HCT116 (cell line): ENCODE results near the gene UBE2E1.

ENCODE experiments used
- ATF3 ChIP-seq: IDR thresholded peaks from 2 replicates; pipeline ENCODE4 v1.6.1; 2012
- CTCF ChIP-seq, 3 experiments: fragments of 200-600 bp in 1 of 3; sonication (generic) in 1 of 3; IDR thresholded peaks in 2 of 3; conservative IDR thresholded peaks in 1 of 3; 2 replicates each; pipeline ENCODE4 v1.5.1; 2012 to 2017; ENCODE audit warnings: low read depth in 2 of 3, low read length in 2 of 3, antibody characterized with exemption in 1 of 3, borderline replicate concordance in 1 of 3, control low read depth in 1 of 3, mild to moderate bottlenecking in 1 of 3, mixed read lengths in 1 of 3, mixed run types in 1 of 3, moderate library complexity in 1 of 3; ENCODE audit not compliant: insufficient read depth in 1 of 3
- EGR1 ChIP-seq: IDR thresholded peaks from 2 replicates; pipeline ENCODE4 v1.6.1; 2012; ENCODE audit warnings: low read depth
- EZH2 ChIP-seq: fragments of 200-600 bp; sonication (generic); IDR thresholded peaks from 2 replicates; pipeline ENCODE4 v1.6.1; 2017; ENCODE audit warnings: antibody characterized with exemption, mixed run types
- POLR2AphosphoS5 ChIP-seq: IDR thresholded peaks from 2 replicates; pipeline ENCODE4 v1.6.1; 2011; ENCODE audit warnings: mild to moderate bottlenecking, low read depth, low read length, moderate library complexity
- REST ChIP-seq: IDR thresholded peaks from 2 replicates; pipeline ENCODE4 v1.6.1; 2012; ENCODE audit warnings: low read depth
- ZNF274 ChIP-seq: fragments of 200-500 bp; sonication (Bioruptor generic); IDR thresholded peaks from 2 replicates; pipeline ENCODE4 v1.6.1; 2014; ENCODE audit warnings: mild to moderate bottlenecking, low read depth, low read length, inconsistent platforms

- TF ChIP-seq CTCF (IDR thresholded peaks at IDR 0.05 in 2 of 3, conservative IDR thresholded peaks at IDR 0.05 in 1 of 3; ENCODE audit: borderline replicate concordance in 1 of 3, insufficient read depth in 1 of 3, low read depth in 2 of 3, low read length in 2 of 3), result no peak
- no peak for TF ChIP-seq ATF3
- TF ChIP-seq POLR2AphosphoS5, result no peak
- TF ChIP-seq EGR1, result no peak
- no peak for TF ChIP-seq EZH2
- TF ChIP-seq ZNF274, result no peak
- no peak for TF ChIP-seq REST
Observed at GRCh38 chr3:23808525-23808924, 2.8 kb downstream of the UBE2E1 start.
